GM19463 (cell line): ENCODE measurements around the gene KLF9.
"Not testable (repeated sequence)": the region's sequence is repeated elsewhere in the genome, so short reads cannot be mapped to it uniquely, and the experiment has no call there.

Source experiments
- ATAC-seq: cut with Tn5 transposase; IDR thresholded peaks from one replicate; pipeline ENCODE4 v1.9.1; 2021; ENCODE audit warnings: mild to moderate bottlenecking, moderate library complexity; ENCODE audit not compliant: unreplicated experiment

KLF9 gene

GRCh38 chr9:70405808-70406433 is 8.5 kb downstream of the KLF9 start:
- ATAC-seq = peak; percentile 23

- ATAC-seq = no peak
Observed at GRCh38 chr9:70404261-70404660, 10.2 kb downstream of the KLF9 start.

GRCh38 chr9:70403618-70404025 is 10.8 kb downstream of the KLF9 start:
- ATAC-seq = no peak

GRCh38 chr9:70403166-70403565 is 11.3 kb downstream of the KLF9 start:
- ATAC-seq = no peak

- ATAC-seq = no peak
Observed at GRCh38 chr9:70402213-70402612, 12.2 kb downstream of the KLF9 start.

GRCh38 chr9:70401241-70401640 is 13.2 kb downstream of the KLF9 start:
- not testable (repeated sequence) for ATAC-seq

GRCh38 chr9:70400107-70400892 is 14.2 kb downstream of the KLF9 start:
- no peak for ATAC-seq

GRCh38 chr9:70399141-70399540 is 15.3 kb downstream of the KLF9 start:
- no peak for ATAC-seq

GRCh38 chr9:70398145-70398556 is 16.3 kb downstream of the KLF9 start:
- peak; percentile 96 for ATAC-seq

- ATAC-seq = no peak
Observed at GRCh38 chr9:70395652-70396051, 18.8 kb downstream of the KLF9 start.

GRCh38 chr9:70392850-70393249 is 21.6 kb downstream of the KLF9 start:
- no peak for ATAC-seq

GRCh38 chr9:70392189-70392588 is 22.3 kb downstream of the KLF9 start:
- no peak for ATAC-seq

GRCh38 chr9:70390933-70391341 is 23.5 kb downstream of the KLF9 start:
- no peak for ATAC-seq

GRCh38 chr9:70389621-70390266 is 24.7 kb downstream of the KLF9 start:
- ATAC-seq = no peak

- no peak for ATAC-seq
Observed at GRCh38 chr9:70389188-70389587, 25.3 kb downstream of the KLF9 start.

GRCh38 chr9:70387663-70388062 is 26.8 kb downstream of the KLF9 start:
- no peak for ATAC-seq

GRCh38 chr9:70385426-70385825 is 29.0 kb downstream of the KLF9 start:
- ATAC-seq = no peak

GRCh38 chr9:70382709-70383605 is 31.5 kb downstream of the KLF9 start:
- no peak for ATAC-seq

GRCh38 chr9:70382046-70382708 is 32.3 kb downstream of the KLF9 start:
- no peak for ATAC-seq

- no peak for ATAC-seq
Observed at GRCh38 chr9:70374962-70375618, 39.4 kb downstream of the KLF9 start.
